PFSK-1 (cell line): ENCODE measurements around the gene NRG3.

ENCODE experiments used
- FOXP2 ChIP-seq: optimal IDR thresholded peaks from 2 replicates; pipeline ENCODE3; 2011; ENCODE audit warnings: borderline replicate concordance, control low read depth, inconsistent platforms; ENCODE audit not compliant: insufficient read depth; ENCODE audit errors: extremely low read length, extremely low read depth
- POLR2AphosphoS5 ChIP-seq: IDR thresholded peaks from 2 replicates; pipeline ENCODE4 v1.6.1; 2012; ENCODE audit warnings: low read depth, mild to moderate bottlenecking, control low read depth, low read length, moderate library complexity
- REST ChIP-seq, 2 experiments: IDR thresholded peaks; 2 replicates each; pipeline versions ENCODE4 v1.6.1 to v1.8.0; 2011 to 2012; ENCODE audit warnings: low read depth in 2 of 2, low read length in 2 of 2, control low read depth in 1 of 2, inconsistent platforms in 1 of 2, mild to moderate bottlenecking in 1 of 2, moderate library complexity in 1 of 2; ENCODE audit not compliant: insufficient read depth in 1 of 2
- SIN3A ChIP-seq: IDR thresholded peaks from 2 replicates; pipeline ENCODE4 v1.6.1; 2012; ENCODE audit warnings: mild to moderate bottlenecking, low read length, moderate library complexity, borderline replicate concordance; ENCODE audit not compliant: insufficient read depth
- TAF1 ChIP-seq: IDR thresholded peaks from 2 replicates; pipeline ENCODE4 v1.6.1; 2012; ENCODE audit warnings: low read length, control low read depth, borderline replicate concordance; ENCODE audit not compliant: insufficient read depth

Gene NRG3

GRCh38 chr10:81961451-81962184, 86.6 kb downstream of the NRG3 start:
- TF ChIP-seq REST (IDR thresholded peaks at IDR 0.05; ENCODE audit: insufficient read depth in 1 of 2, low read depth in 2 of 2, low read length in 2 of 2) = no peak
- TF ChIP-seq POLR2AphosphoS5 = no peak
- no peak for TF ChIP-seq TAF1
- no peak for TF ChIP-seq FOXP2
- no peak for TF ChIP-seq SIN3A

GRCh38 chr10:81963606-81964005, 88.6 kb downstream of the NRG3 start:
- TF ChIP-seq FOXP2 = no peak
- no peak for TF ChIP-seq TAF1
- no peak for TF ChIP-seq REST (IDR thresholded peaks at IDR 0.05; ENCODE audit: insufficient read depth in 1 of 2, low read depth in 2 of 2, low read length in 2 of 2)
- no peak for TF ChIP-seq SIN3A
- TF ChIP-seq POLR2AphosphoS5 = no peak

GRCh38 chr10:81967716-81968115, 92.7 kb downstream of the NRG3 start:
- TF ChIP-seq FOXP2 (no peak), SIN3A (no peak), TAF1 (no peak), POLR2AphosphoS5 (no peak), REST (IDR thresholded peaks at IDR 0.05; ENCODE audit: insufficient read depth in 1 of 2, low read depth in 2 of 2, low read length in 2 of 2) (no peak)

GRCh38 chr10:81969136-81969535, 94.1 kb downstream of the NRG3 start:
- TF ChIP-seq REST (IDR thresholded peaks at IDR 0.05; ENCODE audit: insufficient read depth in 1 of 2, low read depth in 2 of 2, low read length in 2 of 2) (no peak), SIN3A (no peak), FOXP2 (no peak)
